NCI-H1694 treated with DMSO at 0.1 percent for 48 hours (cell line): ENCODE data around the gene G6PC3.
"Not testable (repeated sequence)": the region's sequence is repeated elsewhere in the genome, so short reads cannot be mapped to it uniquely, and the experiment has no call there.

Source experiments
- DNase-seq: peaks from one replicate; lab custom pipeline; 2025; lab: John Stamatoyannopoulos, UW

G6PC3 gene

GRCh38 chr17:44084131-44084538 is 13.6 kb downstream of the G6PC3 start:
- DNase-seq = no peak

DNA sequence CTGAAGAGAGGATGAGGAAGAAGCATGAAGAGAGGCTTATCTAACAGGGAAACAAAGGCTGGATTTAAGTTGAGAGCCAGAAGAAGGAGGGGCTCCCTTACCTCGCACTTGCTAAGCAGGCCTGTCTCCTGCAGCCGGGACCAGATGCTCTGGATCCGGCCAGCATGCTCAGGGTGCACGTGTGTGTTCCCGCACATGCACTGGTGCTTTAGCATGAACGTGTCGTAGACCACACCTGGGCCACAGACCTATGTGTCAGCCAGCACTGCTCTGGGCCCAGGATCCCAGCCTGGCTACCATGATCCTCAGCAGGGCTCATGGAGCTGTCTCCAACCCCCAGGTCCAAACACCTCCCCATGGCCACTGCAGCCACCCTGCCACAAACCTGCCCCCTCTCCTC is 14.4 kb downstream of the G6PC3 start:
- DNase-seq = no peak

DNA sequence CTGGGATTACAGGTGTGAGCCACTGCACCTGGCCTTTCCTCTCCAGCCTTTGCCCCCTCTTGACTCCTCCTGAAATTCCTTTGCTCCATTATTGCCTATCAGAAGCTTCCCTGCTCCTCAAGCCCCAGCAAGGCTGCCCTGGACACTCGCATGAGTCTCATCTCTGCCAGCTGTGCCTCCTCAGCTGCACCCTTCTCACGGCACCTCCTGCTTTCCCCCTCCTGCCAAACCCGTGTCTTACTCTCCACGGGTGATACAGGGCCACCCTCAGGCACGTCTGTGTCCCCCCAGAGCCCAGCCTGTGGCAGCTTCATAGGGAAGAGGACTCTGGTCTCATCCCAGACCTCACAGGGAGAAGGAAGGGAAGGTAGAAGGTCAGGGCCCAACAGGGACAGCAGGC is 15.4 kb downstream of the G6PC3 start:
- DNase-seq = no peak

DNA sequence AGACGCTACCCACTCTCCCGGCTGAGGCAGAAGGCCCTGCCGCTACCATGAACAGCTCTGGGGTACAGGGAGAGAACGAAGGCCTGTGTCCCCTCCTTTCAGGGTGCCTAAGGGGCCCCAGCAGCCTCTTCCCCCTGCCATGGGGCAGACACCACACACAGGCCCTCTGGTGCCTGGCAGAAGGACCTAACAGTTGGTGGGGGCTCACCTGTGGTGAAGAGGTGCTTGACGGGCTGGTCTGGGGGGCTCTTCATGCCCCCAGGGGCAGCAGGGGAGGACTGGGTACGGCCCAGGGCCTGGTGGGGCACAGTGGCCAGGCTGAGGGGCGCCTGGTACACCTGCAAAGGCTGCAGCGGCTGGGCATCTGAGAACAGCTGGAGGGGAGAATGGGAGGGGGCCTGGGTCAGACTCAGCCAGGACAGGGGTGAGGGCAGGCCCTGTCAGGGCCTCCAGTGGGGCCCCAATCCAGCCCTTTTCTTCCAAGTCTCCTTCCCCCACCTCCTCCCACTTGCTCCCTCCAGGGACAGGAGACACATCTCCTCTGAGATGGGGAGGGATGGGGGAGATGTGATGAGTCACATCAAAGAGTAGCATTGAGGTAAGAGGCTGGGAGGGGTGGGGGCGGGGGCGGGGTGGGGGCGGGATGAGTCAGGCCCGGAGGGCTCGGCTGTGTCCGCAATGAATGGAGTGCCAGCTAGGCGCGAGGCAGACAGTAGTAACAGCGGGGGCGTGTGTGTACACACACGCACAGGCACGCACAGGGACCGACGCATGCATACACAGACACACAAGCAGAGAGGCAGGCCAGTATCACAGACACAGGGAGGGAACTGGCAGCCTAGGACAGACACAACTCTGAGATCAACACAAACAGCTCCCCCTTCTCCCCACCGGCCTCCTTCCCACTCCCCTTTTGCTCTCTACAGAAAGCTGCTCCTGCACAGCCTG is 16.1 kb downstream of the G6PC3 start:
- DNase-seq = peak; percentile 13

DNA sequence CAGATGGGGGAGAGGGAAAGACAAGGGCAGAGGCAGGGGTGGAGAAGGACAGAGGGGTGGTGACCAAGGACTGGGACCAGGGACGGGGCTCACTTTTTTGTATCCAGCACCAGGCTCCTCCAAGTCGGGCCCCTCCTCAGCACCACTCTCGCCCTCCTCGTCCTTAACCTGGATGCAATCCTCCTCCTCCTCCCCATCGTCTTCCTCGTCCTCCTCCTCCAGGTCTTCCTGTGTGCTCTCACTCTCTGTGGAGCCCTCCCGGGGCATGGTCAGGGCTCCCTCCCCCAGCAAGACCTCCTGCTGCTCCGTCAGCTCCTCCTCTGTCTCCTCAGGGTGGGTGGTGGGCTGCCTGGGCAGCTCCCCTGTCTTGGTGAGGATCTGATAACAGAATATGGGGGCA is 16.8 kb downstream of the G6PC3 start:
- DNase-seq = no peak

DNA sequence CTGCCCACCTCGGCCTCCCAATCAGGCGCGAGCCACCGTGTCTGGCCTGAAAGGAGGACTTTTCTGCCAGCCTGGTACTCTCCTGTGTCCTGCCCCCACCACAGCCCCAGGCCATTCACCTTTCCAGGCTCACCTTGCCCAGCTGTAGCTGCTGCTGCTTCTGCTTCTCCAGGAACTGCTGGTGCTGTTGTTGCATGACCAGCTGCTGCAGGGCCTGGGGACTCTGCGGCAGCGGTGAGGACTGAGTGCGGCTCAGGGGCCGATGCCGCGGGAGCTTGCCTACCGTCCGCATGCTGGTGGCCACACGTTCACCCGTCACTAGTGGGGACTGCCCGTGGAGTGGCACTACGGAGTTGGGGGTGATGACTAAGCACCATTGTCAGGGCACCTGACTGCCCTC is 17.7 kb downstream of the G6PC3 start:
- DNase-seq = no peak

GRCh38 chr17:44091200-44091997 is 20.9 kb downstream of the G6PC3 start:
- no peak for DNase-seq

- DNase-seq = no peak
Measured at GRCh38 chr17:44092051-44092450, 21.5 kb downstream of the G6PC3 start.

GRCh38 chr17:44093231-44093900 is 22.8 kb downstream of the G6PC3 start:
- DNase-seq = peak; percentile 60

GRCh38 chr17:44094701-44095387 is 24.3 kb downstream of the G6PC3 start:
- no peak for DNase-seq

GRCh38 chr17:44095388-44095646 is 24.8 kb downstream of the G6PC3 start:
- no peak for DNase-seq

- peak; percentile 91 for DNase-seq
Measured at GRCh38 chr17:44095647-44096496, 25.3 kb downstream of the G6PC3 start.

- no peak for DNase-seq
Measured at GRCh38 chr17:44097110-44097958, 26.8 kb downstream of the G6PC3 start.

DNA sequence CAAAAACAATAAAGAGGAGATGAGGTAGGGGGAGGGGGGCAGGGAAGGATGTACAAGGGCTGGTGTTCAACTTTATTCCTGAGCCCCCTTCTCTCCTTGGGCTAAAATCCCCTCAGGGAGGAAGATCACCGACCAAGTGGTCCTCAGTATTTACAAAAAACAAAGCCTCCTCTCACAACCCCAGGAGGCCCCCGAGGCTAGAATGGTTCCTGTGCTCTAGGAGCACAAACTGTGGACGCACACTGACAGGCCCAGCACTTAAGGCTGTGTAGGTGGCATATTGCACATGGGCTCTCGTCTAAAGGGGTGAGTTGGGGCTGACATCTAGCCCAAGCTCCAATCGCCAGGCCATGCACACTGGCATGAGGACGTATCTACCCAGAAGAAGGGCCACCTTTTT is 31.3 kb downstream of the G6PC3 start:
- not testable (repeated sequence) for DNase-seq

DNA sequence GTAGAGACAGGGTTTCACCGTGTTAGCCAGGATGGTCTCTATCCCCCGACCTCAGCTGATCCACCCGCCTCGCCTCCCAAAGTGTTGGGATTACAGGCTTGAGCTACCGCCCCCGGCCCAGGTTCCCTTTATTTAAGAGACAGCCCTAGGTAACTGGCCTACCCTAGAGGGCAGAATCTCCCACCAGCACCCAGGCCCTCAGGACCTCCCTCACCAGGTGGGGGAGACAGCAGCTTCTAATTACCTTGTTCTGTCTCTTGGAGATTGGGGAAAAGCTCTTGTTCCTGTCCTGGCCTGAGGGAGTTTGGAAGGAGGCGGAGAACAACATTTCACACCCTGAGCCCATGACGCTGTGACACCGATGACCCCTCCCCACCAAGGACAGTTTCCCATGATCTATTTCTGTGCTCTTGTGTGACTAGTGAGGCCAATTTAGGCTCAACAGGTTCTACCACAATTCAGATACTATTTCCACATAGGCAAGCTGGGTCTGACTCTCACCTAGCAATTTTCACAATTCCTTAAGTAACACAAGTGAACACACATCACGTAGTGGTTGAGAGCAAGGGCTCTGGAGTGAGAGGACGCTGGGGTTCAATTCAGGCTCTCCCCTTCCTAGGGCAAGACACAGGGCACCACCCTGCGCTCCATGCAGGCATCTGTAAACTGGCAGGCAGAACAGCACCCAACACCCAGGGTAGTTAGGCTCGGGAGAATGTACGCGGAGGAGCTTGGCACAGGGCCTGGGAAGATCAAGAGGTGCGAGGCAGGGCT is 32.5 kb downstream of the G6PC3 start:
- DNase-seq = no peak

DNA sequence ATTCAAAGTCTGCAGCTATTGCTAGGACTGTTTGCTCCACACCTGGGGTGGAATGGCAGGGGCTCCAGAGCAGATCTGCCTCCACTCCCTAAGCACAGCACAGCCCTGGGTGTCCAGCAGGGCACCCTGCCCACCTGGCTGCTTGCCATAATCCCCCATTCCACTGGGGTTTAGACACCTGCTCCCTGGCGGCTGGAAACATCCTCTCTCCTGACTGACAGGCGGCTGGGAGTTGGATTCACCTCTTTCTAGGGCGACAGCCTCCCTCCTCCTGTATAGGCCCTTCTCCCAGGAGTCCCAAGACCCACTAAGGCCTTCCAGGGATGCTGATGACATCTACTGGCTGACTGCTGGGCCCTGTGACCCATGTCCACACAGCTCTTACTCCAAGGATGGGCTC is 34.9 kb downstream of the G6PC3 start:
- DNase-seq = no peak

DNA sequence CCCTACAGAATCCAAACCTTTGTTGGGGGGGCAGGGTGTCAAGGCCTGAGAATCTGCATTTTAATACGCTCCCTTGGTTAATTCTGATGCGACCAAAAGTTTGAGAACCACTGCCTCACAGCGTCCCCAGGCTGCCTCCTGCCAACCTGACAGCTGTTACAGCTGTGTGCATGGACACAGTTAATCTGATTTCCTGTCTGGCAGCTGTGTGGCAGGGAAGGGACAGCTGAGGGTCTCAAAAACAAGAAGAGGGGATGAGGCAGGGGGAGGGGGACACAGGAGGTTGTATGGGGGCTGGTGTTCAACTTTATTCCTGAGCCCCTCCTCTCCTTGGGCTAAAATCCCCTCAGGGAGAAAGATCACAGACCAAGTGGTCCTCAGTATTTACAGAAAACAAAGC is 35.4 kb downstream of the G6PC3 start:
- DNase-seq = no peak

GRCh38 chr17:44106801-44107200 is 36.3 kb downstream of the G6PC3 start:
- no peak for DNase-seq
